Measurements from ENCODE around the gene ETFB.

Gene ETFB

GRCh38 chr19:51372021-51372648 lies 5.9 kb upstream of the ETFB start:
- no peak for FAIRE-seq

- FAIRE-seq = no peak
These were observed 5.0 kb upstream of the ETFB start for GRCh38 chr19:51371186-51371690.

- no peak for FAIRE-seq
These were observed 4.0 kb upstream of the ETFB start for GRCh38 chr19:51370230-51370629.

GRCh38 chr19:51368366-51369282 lies 2.4 kb upstream of the ETFB start, which contains the start of gene CLDND2:
TSS of gene CLDND2 (minus strand) at chr19:51369003. CDS start at chr19:51368577, 426 bp downstream.
- no peak for FAIRE-seq

GRCh38 chr19:51367565-51368365 lies 1.6 kb upstream of the ETFB start:
- FAIRE-seq = peak; percentile 95

GRCh38 chr19:51367255-51367564 lies 1.0 kb upstream of the ETFB start:
- no peak for FAIRE-seq

- FAIRE-seq = no peak
These were observed 434 bp upstream of the ETFB start for GRCh38 chr19:51366389-51367254.

GRCh38 chr19:51365211-51365964 lies 800 bp downstream of the ETFB start:
- no peak for FAIRE-seq

GRCh38 chr19:51364200-51365106 lies 1.7 kb downstream of the ETFB start:
- FAIRE-seq = no peak

GRCh38 chr19:51361239-51361638 lies 4.9 kb downstream of the ETFB start:
- FAIRE-seq = no peak

- FAIRE-seq = no peak
These were observed 6.9 kb downstream of the ETFB start for GRCh38 chr19:51359294-51359693.

GRCh38 chr19:51357952-51358351 lies 8.2 kb downstream of the ETFB start:
- FAIRE-seq = no peak

GRCh38 chr19:51356159-51356801 lies 9.9 kb downstream of the ETFB start:
- no peak for FAIRE-seq

- FAIRE-seq = no peak
These were observed 11.4 kb downstream of the ETFB start for GRCh38 chr19:51354742-51355148.

- no peak for FAIRE-seq
These were observed 12.0 kb downstream of the ETFB start for GRCh38 chr19:51354103-51354741.

- no peak for FAIRE-seq
These were observed 13.3 kb downstream of the ETFB start for GRCh38 chr19:51352783-51353360.

GRCh38 chr19:51351266-51351990 lies 14.8 kb downstream of the ETFB start:
- no peak for FAIRE-seq

Measured in TTC549 (cell line).